Iris pigment epithelial cell (primary cell): ENCODE data around the gene ENOPH1.

Experiments used
- DNase-seq: peaks from one replicate; pipeline ENCODE4 v3.0.0-alpha.2; 2011; ENCODE audit warnings: low read depth

ENOPH1 gene

GRCh38 chr4:82508806-82509428, 78.5 kb downstream of the ENOPH1 start:
- DNase-seq = no peak

GRCh38 chr4:82510216-82510615, 79.8 kb downstream of the ENOPH1 start:
- DNase-seq = no peak
